Activated T-helper 1 cell treated with anti-CD3 and anti-CD28 coated beads, Interleukin-2, amount 50 U/mL, for 16 hours (primary cell): ENCODE results near the gene B4GALT5.
"Not testable (repeated sequence)": the region's sequence is repeated elsewhere in the genome, so short reads cannot be mapped to it uniquely, and the experiment has no call there.

ENCODE experiments used
- DNase-seq, 2 donors: peaks; one replicate each; pipeline ENCODE4 v3.0.0-alpha.2; 2020; ENCODE audit warnings: low read depth in 1 of 2, low spot score in 1 of 2

B4GALT5 gene

DNA sequence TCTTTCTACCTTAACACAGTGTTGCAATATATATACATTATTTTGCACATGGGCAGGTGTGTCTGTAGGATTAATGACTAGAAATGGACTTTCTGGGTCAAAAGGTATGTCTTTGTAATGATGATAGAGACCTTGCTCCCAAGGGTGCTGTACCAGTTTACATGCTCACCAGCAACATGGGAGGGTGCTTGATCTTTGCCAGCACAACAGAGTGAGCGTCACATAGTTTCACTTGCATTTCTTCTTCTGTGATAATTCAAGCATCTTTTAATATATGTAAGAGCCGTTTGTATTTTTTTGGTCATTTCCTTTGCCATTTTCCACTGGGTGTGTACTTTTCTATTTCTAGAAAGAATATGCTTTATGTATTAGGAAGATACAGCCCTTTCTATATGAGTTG, 23.6 kb upstream of the B4GALT5 start:
- no peak for DNase-seq

DNA sequence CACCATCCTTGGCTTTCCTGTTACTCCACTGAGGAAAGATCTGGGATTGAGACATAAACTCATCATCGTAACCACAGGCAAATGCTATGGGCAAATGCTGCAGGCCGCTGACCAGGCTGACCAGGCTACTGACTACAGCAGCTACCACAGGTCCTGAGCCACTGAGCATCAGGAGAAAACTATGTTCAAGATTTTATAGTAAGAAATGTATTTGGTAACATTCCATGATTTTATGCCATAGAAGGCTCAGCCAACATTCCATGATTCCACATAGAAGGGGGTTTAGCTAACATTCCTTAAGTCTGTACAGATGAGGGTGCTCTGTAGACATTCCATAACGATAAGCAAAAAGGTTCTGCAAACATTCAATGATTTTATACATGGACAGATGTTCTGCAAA, 16.1 kb upstream of the B4GALT5 start:
- no peak for DNase-seq

DNA sequence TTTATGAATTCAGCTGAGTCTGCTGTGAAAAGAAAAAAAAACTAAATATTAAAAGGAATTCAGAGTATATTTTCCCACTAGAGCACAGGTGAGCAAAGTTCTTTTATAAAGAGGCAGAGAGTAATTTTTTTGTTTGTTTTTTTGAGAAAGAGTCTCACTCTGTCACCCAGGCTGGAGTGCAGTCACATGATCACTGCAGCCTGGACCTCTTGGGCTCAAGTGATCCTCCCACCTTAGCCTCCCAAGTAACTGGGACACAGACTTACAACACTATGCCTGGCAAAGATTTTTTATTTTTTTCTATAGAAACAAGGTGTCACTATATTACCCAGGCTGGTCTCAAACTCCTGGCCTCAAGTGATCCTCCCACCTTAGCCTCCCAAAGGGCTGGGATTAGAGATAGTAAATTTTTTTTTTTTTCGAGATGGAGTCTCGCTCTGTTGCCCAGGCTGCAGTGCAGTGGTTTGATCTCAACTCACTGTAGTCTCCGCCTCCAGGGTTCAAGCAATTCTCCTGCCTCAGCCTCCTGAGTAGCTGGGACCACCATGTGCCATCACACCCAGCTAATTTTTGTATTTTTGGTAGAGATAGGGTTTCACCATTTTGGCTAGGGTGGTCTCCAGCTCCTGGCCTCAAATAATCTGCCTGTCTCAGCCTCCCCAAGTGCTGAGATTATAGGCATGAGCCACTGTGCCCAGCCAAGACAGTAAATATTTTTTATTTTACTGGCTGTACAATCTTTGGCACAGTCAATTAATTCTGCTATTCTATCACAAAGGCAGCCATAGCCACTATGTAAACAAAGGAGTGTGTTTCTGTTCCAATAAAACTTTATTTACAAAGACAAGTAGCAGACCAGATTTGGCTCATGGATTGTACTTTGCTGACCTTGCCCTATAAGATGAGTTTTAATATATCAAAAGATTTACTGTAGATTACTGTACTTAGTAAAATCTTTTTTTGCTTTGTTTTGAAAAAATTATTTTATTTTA, 14.5 kb upstream of the B4GALT5 start:
- DNase-seq = no peak

DNA sequence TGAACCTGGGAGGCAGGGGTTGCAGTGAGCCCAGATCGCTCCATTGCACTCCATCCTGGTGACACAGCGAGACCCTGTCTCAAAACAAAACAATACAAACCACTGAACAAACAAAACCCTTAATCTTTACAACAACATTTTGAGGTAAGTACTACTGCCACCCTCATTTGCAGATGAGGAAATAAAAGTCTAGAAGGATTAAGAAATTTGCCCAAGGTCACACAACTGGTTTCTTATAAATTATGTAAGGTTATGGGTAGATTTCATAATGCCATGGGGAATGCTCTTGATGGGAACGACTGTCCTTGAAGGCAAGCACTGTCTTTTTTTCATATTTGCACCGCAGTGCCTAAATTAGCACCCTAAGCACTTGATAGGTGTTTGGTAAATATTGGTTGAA, 13.8 kb upstream of the B4GALT5 start:
- DNase-seq = no peak

DNA sequence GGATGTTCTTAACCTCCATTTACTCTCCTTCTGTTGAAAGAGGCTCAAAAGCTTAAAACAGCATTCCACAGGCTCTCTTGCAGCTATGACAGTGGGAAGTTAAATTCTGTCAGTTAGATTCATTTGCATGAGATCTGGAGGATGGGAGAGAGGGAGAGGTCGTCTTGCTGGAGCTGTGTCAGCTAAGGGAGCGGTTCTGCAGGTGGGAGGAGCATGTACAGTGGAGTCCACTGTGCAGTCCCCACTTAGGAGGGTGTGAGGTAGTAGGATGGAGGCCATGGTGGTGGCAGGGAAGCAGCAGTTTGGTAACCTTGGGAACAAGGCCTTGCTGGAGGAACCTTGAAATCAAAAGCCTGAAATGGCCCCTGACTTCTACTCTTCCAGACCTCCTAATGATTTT, 12.0 kb upstream of the B4GALT5 start:
- no peak for DNase-seq

DNA sequence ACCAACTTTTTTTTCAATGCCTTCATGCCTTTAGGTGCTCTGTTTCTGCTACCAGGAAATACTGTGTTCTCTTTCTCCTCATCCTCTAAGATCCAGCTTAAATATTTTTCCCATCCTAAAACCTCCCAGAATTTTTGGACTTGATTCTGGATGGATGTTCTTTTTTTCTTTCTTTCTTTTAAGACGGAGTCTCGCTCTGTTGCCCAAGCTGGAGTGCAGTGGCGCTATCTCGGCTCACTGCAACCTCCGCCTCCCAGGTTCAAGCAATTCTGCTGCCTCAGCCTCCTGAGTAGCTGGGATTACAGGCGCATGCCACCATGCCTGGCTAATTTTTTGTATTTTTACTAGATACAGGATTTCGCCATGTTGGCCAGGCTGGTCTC, 11.5 kb upstream of the B4GALT5 start:
- not testable (repeated sequence) for DNase-seq

DNA sequence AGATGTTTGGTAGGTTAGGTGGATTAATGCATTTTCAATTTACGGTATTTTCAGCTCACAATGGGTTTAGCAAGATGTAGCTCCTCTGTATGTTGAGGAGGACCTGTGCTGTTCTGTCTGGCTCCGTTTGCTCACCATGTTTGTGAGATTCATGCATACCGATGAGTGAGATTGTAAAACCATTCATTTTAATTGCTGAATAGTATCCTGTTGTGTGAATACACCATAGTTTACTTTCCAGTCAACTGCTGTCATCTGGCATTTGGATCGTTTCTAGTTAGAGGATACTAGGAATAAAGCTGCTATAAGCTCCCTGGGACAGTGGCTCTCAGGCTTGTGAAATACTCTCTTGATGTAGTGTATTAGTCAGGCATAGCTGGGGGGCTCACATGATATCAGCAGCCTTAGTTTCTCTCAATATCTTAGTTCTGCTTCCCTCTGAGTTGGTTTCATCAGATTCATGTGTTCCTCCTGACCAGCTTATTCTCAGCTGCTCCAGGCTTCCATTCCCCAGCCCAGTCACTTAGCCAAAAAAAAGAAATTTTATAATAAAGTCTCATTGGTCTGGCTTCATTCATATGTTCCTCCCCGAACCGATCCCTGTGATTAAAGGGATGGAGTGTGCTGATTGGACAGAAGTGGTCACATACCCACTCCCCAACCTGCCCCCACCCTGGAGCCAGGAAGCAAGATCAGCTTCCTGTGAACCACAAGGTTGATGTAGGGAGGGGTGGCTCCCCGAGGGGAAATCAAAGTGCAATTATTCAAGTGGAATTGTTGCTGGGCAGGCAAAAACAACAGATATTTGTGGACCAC, 10.9 kb upstream of the B4GALT5 start:
- DNase-seq = no peak

DNA sequence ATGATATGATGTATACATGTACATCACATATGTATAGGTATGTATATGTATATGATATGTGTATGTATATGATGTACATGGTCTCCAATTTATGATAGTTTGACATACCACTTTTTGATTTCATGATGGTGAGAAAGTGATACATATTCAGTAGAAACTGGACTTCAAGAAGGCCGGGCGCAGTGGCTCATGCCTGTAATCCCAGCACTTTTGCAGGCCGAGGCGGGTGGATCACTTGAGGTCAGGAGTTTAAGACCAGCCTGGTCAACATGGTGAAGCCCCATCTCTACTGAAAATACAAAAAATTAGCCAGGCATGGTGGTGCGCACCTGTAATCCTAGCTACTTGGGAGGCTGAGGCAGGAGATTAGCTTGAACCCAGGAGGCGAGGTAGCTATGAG, 10.1 kb upstream of the B4GALT5 start:
- not testable (repeated sequence) for DNase-seq

DNA sequence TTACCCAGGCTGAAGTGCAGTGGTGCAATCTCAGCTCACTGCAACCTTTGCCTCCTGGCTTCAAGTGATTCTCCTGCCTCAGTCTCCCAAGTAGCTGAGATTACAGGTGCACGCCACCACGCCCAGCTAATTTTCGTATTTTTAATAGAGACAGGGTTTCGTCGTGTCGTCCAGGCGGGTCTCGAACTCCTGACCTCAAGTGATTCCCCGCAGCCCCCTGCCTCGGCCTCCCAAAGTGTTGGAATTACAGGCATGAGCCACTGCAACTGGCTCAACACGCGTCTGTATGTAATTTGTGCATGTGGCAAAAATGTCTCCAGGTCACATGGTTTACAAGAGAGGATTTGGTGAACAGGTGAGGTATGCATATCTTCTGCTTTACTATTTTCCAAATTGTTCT, 7.6 kb upstream of the B4GALT5 start:
- DNase-seq = not testable (repeated sequence)

DNA sequence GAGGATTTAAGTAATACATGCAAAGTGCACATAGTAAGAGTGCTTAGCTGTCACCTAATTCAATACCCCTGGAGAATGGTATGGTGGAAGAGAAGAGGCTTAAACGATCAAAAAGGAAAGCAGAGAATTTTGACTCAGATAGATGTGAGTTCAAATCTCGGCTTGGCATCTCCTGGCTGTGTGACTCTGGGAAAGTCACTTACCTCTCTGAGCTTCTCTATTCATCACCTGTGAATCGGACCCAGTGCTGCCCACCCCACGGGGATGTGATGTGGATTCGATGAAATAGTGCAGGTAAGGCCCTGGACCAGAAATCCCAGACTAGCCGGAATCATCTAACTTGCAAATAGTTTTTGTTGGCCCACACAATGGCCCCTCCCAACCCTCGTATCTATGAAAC, 1.8 kb upstream of the B4GALT5 start:
- no peak for DNase-seq

DNA sequence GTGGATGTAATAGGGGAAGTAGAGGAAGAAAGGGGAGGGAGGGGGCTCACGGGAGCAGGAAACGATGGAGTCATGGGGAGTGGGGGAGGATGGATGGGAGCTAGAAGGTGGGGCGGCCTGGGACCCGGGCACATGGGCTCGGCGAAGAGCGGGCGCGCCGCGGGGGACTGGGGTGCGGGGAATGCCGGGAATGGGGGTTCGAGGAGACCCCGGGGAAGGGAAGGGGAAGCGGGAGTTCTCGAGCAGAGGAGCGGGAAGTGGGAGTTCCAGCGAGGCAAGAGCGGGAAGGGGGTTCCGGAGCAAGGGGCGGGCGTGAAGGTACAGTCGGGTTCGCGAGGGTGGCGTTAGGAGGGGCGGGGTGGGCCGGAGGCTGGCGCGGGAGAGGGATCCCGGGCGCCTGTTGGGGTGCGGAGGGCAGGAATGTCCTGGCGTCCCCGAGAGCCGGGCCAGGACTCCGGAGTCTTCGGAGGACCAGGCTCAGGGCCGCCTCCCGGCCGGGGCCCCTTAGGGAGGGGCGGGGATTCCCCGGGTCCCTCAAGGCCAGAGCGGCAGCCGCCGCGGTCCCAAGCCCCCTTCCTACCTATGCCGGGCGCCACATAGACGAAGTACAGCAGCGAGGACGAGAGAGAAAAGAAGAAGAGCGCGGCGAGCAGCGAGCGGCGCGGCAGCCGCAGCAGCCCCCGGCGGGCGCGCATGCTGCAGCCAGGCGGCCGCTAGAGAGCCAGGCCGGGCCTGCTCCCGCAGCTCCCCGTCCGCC, 504 bp downstream of the B4GALT5 start:
- peak in 1 of 2 donors; percentile 13 for DNase-seq

DNA sequence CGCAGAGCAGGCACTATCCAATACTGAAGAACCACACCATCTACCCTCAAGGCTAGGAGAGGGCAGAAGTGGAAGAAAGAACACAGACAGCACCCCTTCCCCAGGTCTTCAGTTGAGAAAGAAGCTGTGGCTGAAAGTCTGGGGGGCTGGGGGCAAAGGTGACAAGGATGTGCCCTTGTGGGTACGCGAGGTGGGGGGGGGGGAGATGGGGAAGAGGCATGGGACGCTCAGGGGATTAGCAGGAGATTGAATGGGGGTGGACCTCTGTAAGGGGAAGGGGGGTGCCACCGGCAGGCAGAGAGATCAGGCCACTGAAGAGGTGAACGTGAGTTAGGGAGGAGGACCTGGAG, 1.1 kb downstream of the B4GALT5 start:
- no peak for DNase-seq

DNA sequence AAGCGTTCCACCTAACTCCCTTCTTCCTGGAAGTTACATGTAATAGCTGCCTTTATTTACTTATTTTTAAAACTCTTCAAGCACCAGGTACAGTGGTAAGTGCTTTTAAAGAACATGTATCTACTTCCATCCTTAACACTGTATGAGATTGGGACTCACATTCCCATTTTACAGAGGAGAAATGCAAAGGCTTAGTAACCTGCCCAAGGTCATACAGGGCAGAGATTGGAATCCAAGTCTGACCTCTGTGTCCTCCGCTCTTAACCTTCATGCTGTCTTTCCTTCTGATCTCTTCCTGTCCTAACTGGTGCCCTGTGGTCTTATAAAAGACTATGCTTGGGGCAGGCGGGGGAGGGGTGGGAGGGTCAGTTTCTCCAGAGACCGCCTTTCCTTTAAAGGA, 1.6 kb downstream of the B4GALT5 start:
- DNase-seq = no peak

DNA sequence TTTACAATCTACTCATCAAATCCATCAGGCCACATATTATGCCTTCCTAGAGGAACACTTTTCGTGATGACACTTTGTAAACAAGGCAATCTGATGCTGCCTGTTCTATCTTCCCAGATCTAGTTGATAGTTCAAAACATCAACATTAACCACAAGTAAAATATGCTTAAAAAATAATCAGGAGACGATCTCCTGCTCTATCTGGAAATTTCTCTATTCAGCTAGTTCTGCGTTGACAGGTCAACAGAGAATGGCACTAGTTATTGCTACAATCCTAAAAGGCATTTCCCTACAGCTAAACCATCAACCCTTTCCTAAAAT, 2.1 kb downstream of the B4GALT5 start:
- no peak for DNase-seq

DNA sequence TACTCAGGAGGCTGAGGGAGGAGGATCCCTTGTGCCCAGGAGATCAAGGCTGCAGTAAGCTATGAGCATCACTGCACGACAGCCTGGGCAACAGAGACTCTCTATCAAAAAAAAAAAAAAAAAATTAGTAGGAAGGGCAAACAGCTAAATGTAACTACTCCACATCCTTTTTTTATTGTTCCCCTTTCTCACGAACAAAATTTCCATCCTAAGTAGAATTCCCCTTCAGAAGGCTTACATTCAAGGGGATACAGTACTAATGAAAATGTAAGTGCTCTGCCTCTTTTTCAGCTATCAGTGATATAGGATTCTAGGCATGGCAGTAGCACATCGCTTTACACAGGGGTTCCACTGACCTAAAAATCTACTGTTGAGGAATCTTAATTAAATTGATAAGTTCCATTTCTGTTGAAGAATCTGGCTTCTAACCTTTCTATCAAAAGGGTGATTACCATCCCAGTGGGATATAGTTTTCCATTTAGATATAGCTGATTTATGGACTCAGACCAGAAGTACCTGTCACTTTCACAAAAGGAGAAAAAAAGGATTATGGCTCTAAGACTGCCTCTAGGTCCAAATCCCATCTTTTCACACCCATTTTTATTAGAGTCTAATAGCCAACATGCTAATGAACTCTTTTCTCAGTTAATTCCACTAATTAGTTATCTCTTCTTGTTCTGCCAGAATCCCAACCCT, 2.6 kb downstream of the B4GALT5 start:
- no peak for DNase-seq

DNA sequence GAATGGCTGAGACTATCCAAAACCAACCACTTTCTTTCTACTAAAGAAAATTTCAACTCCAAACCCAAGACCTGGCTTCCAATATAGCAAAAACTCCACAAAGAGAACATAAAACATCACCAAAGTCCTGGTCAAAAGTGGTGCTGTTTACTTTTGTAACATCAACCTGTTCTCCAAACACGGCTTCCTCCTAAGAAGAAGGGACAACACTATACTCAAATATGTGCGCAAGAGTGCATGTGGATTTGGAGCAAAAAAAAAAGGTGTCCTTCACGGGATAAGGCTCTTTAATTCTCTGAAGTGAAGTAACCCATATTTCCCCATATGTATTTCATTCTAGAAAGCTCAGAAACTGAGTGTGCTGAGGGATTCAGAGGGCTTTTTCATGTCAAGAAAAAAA, 6.6 kb downstream of the B4GALT5 start:
- no peak for DNase-seq

DNA sequence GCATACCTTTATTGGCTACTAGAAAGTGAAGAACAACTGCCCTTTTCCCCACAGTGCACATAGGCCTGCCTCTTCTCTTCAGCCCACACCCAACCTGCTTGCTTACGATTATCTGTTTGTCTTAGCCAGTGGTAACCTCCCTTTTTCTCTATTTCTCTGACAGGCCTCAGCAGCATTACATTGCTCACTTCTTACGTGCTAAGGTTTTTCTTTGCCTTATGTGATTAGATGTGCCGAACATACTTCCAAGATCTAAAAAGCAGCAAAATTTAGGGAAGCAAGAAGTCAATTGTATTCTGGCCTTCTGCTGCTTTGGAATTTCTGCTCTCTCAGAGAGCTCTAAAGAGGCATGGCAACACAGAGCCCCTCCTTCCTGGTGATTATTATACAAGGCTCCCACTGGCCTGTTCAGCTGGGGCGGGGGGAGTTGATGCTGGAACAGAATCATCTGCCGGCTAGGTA, 7.0 kb downstream of the B4GALT5 start:
- DNase-seq = no peak

DNA sequence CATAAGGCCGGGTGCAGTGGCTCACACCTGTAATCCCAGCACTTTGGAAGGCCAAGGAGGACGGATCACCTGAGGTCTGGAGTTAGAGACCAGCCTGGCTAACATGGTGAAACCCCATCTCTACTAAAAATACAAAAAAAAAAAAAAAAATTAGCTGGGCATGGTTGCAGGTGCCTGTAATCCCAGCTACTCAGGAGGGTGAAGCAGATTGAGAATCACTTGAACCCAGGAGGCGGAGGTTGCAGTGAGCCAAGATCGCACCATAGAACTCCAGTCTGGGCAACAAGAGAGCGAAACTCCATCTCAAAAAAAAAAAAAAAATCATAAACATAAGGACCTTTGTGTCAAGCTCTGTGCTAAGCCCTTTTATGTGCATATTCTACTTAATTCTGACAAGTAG, 7.8 kb downstream of the B4GALT5 start:
- DNase-seq = not testable (repeated sequence)

DNA sequence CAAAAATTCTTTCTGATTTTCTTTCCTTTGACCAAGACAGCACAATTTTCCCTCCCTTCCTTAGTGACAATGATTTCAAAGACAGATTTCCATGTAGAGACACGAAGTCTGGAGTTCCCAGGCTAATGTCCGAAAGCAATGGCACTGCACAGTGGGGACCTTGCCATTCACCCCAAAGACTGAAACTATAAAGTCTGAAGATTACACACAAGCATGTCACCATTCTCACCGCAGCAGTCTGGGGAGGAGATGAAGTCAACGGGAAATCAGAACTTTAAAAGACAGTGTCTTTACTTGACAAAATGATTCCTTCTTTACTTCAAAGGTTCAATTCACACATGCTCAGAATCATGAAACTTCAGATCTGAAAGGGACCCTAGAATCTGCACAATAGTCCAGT, 8.3 kb downstream of the B4GALT5 start:
- DNase-seq = no peak

DNA sequence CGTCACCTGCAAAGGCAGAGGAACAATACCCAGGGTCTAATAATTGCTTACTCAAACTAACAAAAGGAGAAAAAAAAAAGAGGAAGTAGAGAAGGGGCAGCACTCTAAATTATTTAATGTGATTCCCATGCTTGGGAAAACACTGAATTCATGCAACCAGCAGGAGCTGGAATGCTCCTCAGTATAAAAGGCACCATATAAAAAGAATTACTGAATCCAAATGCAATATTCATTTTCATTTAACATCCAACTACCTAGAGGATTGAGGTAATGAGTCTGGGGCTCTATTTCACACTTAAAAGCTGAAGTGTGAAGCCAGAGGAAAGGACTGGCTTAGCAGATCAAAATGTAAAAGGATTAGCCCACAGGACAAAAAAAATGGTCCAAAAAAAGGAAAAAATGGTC, 8.7 kb downstream of the B4GALT5 start:
- DNase-seq = no peak

DNA sequence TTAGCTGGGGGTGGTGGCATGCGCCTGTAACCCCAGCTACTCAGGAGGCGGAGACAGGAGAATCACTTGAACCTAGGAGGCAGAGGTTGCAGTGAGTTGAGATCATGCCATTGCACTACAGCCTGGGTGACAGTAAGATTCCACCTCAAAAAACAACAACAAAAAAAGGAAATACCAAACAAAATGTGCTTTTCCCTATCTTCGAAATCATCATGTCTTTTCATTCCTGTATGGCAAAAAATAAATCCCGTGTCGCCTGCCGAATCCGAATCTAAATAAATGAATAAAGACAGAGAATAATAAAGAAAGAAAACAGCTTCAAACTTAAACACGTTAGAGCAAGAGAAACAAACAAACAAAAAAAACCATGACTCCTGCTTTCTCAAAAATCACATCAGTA, 11.8 kb downstream of the B4GALT5 start:
- no peak for DNase-seq
